GM06990 (cell line): Measurements from ENCODE around the gene TNS3.

Source experiments
- DNase-seq: peaks from one replicate; pipeline ENCODE4 v3.0.0-alpha.2; 2011; ENCODE audit not compliant: insufficient read length; ENCODE audit errors: extremely low read depth
- H3K27me3 ChIP-seq: replicated peaks from 2 replicates; pipeline ENCODE4 v1.6.0; 2011; ENCODE audit warnings: low read length; ENCODE audit not compliant: control insufficient read depth, insufficient read depth
- H3K36me3 ChIP-seq: 2 replicates; pipeline ENCODE4 v1.5.1; 2011; ENCODE audit warnings: low read length; ENCODE audit not compliant: control insufficient read depth, insufficient read depth
- H3K4me3 ChIP-seq: replicated peaks from 2 replicates; pipeline ENCODE4 v1.5.1; 2011; ENCODE audit warnings: low read depth, mild to moderate bottlenecking, control low read depth, low read length
- TF ChIP-seq, protein P1 (sequence below): IDR thresholded peaks from 2 replicates; pipeline ENCODE4 v1.5.1; 2011; ENCODE audit warnings: low read length, control low read depth, mild to moderate bottlenecking, inconsistent platforms; ENCODE audit not compliant: insufficient read depth, poor library complexity, severe bottlenecking

TNS3 gene

DNA sequence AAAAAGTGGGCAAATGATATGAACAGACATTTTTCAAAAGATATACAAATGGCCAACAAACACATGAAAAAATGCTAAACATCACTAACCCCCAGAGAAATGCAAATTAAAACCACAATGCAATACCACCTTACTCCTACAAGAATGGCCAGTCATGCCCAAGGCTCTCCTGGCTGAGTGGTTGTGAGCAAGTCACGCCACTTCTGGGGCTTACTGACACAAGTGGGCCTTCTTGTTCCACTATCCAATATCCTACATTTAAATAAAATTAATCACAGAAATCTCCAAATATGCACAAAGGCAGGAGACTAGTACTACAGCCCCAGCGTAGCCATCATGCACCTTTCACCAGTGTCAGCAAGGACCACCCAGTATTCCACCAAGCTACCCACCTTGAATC lies 181.9 kb downstream of the TNS3 start:
- no peaks in the 10 kb centered on the region for H3K36me3 ChIP-seq
- DNase-seq: no peak
- H3K27me3 ChIP-seq: no peaks in the 10 kb centered on the region; the same call in 1 of the 2 replicates
- TF ChIP-seq, protein P1, sequence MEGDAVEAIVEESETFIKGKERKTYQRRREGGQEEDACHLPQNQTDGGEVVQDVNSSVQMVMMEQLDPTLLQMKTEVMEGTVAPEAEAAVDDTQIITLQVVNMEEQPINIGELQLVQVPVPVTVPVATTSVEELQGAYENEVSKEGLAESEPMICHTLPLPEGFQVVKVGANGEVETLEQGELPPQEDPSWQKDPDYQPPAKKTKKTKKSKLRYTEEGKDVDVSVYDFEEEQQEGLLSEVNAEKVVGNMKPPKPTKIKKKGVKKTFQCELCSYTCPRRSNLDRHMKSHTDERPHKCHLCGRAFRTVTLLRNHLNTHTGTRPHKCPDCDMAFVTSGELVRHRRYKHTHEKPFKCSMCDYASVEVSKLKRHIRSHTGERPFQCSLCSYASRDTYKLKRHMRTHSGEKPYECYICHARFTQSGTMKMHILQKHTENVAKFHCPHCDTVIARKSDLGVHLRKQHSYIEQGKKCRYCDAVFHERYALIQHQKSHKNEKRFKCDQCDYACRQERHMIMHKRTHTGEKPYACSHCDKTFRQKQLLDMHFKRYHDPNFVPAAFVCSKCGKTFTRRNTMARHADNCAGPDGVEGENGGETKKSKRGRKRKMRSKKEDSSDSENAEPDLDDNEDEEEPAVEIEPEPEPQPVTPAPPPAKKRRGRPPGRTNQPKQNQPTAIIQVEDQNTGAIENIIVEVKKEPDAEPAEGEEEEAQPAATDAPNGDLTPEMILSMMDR: no peak
- H3K4me3 ChIP-seq: no peak overlapping the region

DNA sequence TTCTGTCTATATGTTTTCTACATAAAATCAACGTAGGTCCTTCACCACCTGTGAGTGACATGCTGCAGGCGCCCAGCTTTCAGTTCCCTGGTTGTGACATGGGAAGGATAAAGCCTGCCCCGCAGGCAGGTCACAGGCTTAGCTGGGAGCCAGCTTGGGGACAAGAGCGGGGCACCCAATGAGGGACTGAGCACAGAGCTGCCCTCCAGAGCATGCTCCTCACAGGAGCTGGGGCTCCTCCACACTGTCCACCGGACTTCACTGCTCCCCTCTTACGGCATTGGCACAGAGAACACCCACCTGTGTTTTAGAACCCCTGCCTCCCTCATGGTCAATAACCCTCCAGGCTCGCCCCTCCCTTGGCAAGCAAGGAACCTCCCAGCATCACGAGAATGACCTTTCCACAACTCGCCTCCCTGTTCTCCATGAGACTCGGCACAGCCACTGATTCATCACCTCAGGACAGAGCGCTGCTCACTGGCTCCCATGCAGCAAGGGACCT lies 187.1 kb downstream of the TNS3 start:
- H3K4me3 ChIP-seq: no peak overlapping the region
- H3K36me3 ChIP-seq: no peaks in the 10 kb centered on the region
- no peaks in the 10 kb centered on the region for H3K27me3 ChIP-seq
- no peak for DNase-seq
- TF ChIP-seq, protein P1: no peak

DNA sequence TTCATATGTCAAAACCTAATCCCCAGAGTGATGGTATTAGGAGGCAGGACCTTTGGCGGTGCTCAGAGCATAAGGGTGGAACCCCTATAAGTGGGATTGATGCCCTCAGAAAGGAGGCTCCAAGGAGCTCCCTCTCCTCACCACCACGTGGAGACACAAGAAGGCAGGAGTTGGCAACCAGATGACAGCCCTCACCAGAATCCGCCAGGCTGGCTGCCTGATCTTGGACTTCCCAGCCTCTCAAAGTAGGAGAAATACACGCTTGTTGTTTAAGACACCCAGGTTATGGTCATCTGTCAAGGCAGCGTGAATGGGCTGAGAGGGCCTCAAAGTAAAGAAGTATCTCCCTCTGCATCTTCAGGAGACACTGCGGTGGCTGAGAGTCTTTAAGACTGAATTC lies 187.7 kb downstream of the TNS3 start:
- TF ChIP-seq, protein P1: no peak
- H3K36me3 ChIP-seq: no peaks in the 10 kb centered on the region
- H3K4me3 ChIP-seq: no peak overlapping the region
- no peaks in the 10 kb centered on the region for H3K27me3 ChIP-seq
- no peak for DNase-seq

DNA sequence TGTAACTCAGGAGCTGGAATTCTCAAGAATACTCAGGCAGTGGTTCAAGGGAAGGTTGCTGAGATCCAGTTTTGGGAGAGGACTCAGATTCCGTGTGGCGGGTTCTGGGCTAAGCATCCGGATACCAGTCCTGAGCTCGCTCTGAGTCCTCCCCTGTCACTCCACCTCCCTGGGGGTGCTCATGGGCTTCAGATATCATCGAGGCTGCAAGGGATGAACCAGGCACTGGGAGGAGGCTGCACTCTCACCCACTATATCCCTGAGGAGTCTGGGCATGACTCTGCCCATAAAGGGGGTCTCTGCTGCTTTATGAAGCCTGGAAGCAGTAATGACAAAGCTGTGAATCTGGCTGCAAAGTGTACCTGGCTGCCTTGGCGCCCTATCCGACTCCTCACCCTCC lies 188.5 kb downstream of the TNS3 start:
- DNase-seq: no peak
- TF ChIP-seq, protein P1: no peak
- Histone ChIP-seq H3K4me3 (no peak overlapping the region), H3K27me3 (no peaks in the 10 kb centered on the region), H3K36me3 (no peaks in the 10 kb centered on the region)

DNA sequence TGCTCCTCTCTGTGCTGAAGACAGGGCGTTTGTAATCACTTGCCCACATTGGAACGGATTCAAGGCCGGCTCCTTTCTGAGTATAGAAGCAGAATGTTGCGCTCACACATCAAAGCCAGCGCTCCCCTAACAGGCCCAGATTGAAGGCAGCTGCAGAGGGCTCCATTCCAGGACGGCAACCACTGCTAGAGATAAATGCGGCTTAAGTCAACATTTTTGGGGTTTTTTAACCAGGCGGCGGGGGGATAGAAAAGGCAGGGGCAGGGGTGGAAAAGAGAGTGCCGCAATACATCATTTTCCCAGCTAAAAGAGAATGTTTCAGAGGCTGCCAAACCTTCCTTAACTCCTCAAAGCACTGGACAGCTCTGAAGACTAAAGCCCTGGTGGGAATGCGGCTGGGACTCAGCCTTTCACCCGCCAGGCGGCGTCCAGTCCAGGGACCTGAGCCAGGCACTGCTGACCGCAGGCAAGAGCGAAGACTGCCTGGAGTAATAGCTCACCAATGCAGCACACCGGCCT lies 189.6 kb downstream of the TNS3 start:
- TF ChIP-seq, protein P1: no peak
- no peak for DNase-seq
- Histone ChIP-seq H3K36me3 (no peaks in the 10 kb centered on the region), H3K4me3 (no peak overlapping the region), H3K27me3 (no peaks in the 10 kb centered on the region)

DNA sequence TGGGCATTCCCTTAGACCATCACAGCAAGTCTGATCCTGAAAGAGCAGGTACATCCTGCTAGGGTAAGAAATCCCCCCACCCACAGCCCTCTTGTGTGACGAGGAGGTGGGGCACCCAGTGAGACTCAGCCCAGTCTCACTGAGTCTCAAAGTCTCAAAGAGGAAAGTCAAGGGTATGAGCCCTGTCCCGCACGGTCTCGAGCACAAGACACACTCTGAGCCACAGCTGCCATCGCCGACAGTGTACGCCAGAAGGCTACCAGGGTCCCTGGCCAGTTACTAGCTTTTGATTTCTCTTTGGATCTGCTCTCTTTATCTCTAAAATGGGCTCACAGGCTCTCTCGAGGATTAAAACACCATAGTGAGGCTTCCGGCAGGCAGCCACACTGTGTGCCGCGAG lies 190.2 kb downstream of the TNS3 start:
- Histone ChIP-seq H3K27me3 (no peaks in the 10 kb centered on the region), H3K36me3 (no peaks in the 10 kb centered on the region), H3K4me3 (no peak overlapping the region)
- DNase-seq: no peak
- TF ChIP-seq, protein P1: no peak
